Parathyroid adenoma (tissue), 2 donors: ENCODE data around the gene SLC20A1.

Experiments
- H2AFZ ChIP-seq: fragments of 300-600 bp; sonication (generic); one replicate; pipeline ENCODE4 v1.7.0; 2017; ENCODE audit warnings: antibody characterized with exemption, mild to moderate bottlenecking
- H3K27ac ChIP-seq: fragments of 300-600 bp; sonication (generic); one replicate; pipeline ENCODE4 v1.7.0; 2017
- H3K27me3 ChIP-seq: fragments of 300-600 bp; sonication (generic); one replicate; pipeline ENCODE4 v1.7.0; 2017; ENCODE audit warnings: low read length; ENCODE audit not compliant: control insufficient read depth, insufficient read depth
- H3K36me3 ChIP-seq: fragments of 300-600 bp; sonication (generic); one replicate; pipeline ENCODE4 v1.7.0; 2017; ENCODE audit warnings: low read length; ENCODE audit not compliant: control insufficient read depth, insufficient read depth
- H3K4me1 ChIP-seq: fragments of 300-600 bp; sonication (generic); one replicate; pipeline ENCODE4 v1.7.0; 2017; ENCODE audit warnings: control low read depth
- H3K4me2 ChIP-seq: fragments of 300-600 bp; sonication (generic); one replicate; pipeline ENCODE4 v1.7.0; 2017; ENCODE audit warnings: low read length
- H3K4me3 ChIP-seq: fragments of 300-600 bp; sonication (generic); one replicate; pipeline ENCODE4 v1.7.0; 2017; ENCODE audit warnings: low read depth, low read length
- H3K79me2 ChIP-seq: fragments of 300-600 bp; sonication (generic); one replicate; pipeline ENCODE4 v1.7.0; 2017; ENCODE audit warnings: control low read depth
- H3K9ac ChIP-seq: fragments of 300-600 bp; sonication (generic); one replicate; pipeline ENCODE4 v1.7.0; 2017; ENCODE audit warnings: mild to moderate bottlenecking
- H3K9me3 ChIP-seq: fragments of 300-600 bp; sonication (generic); one replicate; pipeline ENCODE4 v1.7.0; 2017; ENCODE audit warnings: low read length; ENCODE audit not compliant: control insufficient read depth
- CTCF ChIP-seq: fragments of 300-600 bp; sonication (generic); IDR thresholded peaks from one replicate; pipeline ENCODE4 v1.7.0; 2017; ENCODE audit warnings: antibody characterized with exemption, mild to moderate bottlenecking
- donor health status: primary hyperparathyroidism.

The SLC20A1 gene

GRCh38 chr2:112685271-112685884 is 39.6 kb downstream of the SLC20A1 start:
- H3K4me1 ChIP-seq, result no peaks in the 10 kb centered on the region
- no peaks in the 10 kb centered on the region for H3K9me3 ChIP-seq
- no peaks in the 10 kb centered on the region for H3K36me3 ChIP-seq
- no peak overlapping the region for H3K4me3 ChIP-seq
- no peak overlapping the region for H3K27ac ChIP-seq
- H3K9ac ChIP-seq, result no peak overlapping the region
- H2AFZ ChIP-seq, result no peak overlapping the region
- no peak overlapping the region for H3K4me2 ChIP-seq
- no peaks in the 10 kb centered on the region for H3K79me2 ChIP-seq
- H3K27me3 ChIP-seq, result no peaks in the 10 kb centered on the region
- no peak for TF ChIP-seq CTCF

GRCh38 chr2:112686348-112687217 is 40.8 kb downstream of the SLC20A1 start:
- Histone ChIP-seq H3K9me3 (no peaks in the 10 kb centered on the region), H3K4me1 (no peaks in the 10 kb centered on the region), H3K27ac (no peak overlapping the region), H3K4me2 (no peak overlapping the region), H3K4me3 (no peak overlapping the region), H3K79me2 (no peaks in the 10 kb centered on the region), H2AFZ (no peak overlapping the region), H3K27me3 (no peaks in the 10 kb centered on the region), H3K9ac (no peak overlapping the region), H3K36me3 (no peaks in the 10 kb centered on the region)
- no peak for TF ChIP-seq CTCF

GRCh38 chr2:112687522-112687921 is 41.8 kb downstream of the SLC20A1 start:
- H3K9ac ChIP-seq, result no peak overlapping the region
- H3K9me3 ChIP-seq, result no peaks in the 10 kb centered on the region
- no peak for TF ChIP-seq CTCF
- H3K4me1 ChIP-seq, result no peaks in the 10 kb centered on the region
- no peak overlapping the region for H3K4me3 ChIP-seq
- no peaks in the 10 kb centered on the region for H3K27me3 ChIP-seq
- H2AFZ ChIP-seq, result no peak overlapping the region
- H3K36me3 ChIP-seq, result no peaks in the 10 kb centered on the region
- H3K79me2 ChIP-seq, result no peaks in the 10 kb centered on the region
- H3K27ac ChIP-seq, result no peak overlapping the region
- no peak overlapping the region for H3K4me2 ChIP-seq

GRCh38 chr2:112688086-112688880 is 42.5 kb downstream of the SLC20A1 start:
- no peaks in the 10 kb centered on the region for H3K9me3 ChIP-seq
- H2AFZ ChIP-seq, result no peak overlapping the region
- H3K4me1 ChIP-seq, result no peaks in the 10 kb centered on the region
- H3K4me2 ChIP-seq, result no peak overlapping the region
- no peaks in the 10 kb centered on the region for H3K36me3 ChIP-seq
- H3K27me3 ChIP-seq, result no peaks in the 10 kb centered on the region
- no peak for TF ChIP-seq CTCF
- H3K27ac ChIP-seq, result no peak overlapping the region
- no peak overlapping the region for H3K4me3 ChIP-seq
- no peak overlapping the region for H3K9ac ChIP-seq
- no peaks in the 10 kb centered on the region for H3K79me2 ChIP-seq
